Measurements from ENCODE around the gene HECA.

DNA sequence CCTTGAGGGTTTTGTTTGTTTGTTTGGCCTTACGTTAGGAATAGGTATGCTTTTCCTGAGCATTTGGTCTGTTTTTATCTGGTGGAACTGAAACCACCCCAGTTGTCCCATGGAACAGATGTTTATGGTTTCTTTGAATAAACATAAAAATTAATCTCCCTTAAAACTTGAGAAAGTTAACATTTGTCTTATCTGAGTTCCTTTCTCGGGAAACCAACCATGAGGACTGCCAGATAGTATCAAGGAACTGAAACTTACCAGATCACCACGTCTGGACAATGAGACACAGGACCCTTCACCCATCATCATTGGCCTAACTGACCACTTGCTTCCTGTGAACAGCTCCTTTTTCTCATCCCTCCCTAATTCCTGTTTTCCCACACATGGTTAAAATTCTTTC is 15.3 kb upstream of the HECA start:
- TF ChIP-seq, protein P1, sequence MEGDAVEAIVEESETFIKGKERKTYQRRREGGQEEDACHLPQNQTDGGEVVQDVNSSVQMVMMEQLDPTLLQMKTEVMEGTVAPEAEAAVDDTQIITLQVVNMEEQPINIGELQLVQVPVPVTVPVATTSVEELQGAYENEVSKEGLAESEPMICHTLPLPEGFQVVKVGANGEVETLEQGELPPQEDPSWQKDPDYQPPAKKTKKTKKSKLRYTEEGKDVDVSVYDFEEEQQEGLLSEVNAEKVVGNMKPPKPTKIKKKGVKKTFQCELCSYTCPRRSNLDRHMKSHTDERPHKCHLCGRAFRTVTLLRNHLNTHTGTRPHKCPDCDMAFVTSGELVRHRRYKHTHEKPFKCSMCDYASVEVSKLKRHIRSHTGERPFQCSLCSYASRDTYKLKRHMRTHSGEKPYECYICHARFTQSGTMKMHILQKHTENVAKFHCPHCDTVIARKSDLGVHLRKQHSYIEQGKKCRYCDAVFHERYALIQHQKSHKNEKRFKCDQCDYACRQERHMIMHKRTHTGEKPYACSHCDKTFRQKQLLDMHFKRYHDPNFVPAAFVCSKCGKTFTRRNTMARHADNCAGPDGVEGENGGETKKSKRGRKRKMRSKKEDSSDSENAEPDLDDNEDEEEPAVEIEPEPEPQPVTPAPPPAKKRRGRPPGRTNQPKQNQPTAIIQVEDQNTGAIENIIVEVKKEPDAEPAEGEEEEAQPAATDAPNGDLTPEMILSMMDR (IDR thresholded peaks at IDR 0.05) = no peak
- TF ChIP-seq POLR2AphosphoS5 (IDR thresholded peaks at IDR 0.05) = no peak
